Jurkat, Clone E6-1 (cell line): ENCODE data around the gene PPP3CA.
"Not testable (repeated sequence)": the region's sequence is repeated elsewhere in the genome, so short reads cannot be mapped to it uniquely, and the experiment has no call there.

ENCODE experiments used
- DNase-seq: peaks from one replicate; pipeline ENCODE4 v3.0.0-alpha.2; 2011; ENCODE audit warnings: low read depth, low spot score
- H3K4me3 ChIP-seq: 2 replicates; pipeline ENCODE4 v1.5.1; 2011; ENCODE audit warnings: mild to moderate bottlenecking, low read length, control low read depth, moderate library complexity

PPP3CA gene

GRCh38 chr4:101128898-101129297 is 218.4 kb downstream of the PPP3CA start:
- not testable (repeated sequence) for DNase-seq, H3K4me3 ChIP-seq

- no peak overlapping the region for H3K4me3 ChIP-seq
- no peak for DNase-seq
These were observed 218.9 kb downstream of the PPP3CA start for GRCh38 chr4:101128473-101128872.

- H3K4me3 ChIP-seq: no peak overlapping the region
- no peak for DNase-seq
These were observed 220.0 kb downstream of the PPP3CA start for GRCh38 chr4:101127176-101127790.

GRCh38 chr4:101126059-101126458 is 221.3 kb downstream of the PPP3CA start:
- DNase-seq: no peak
- H3K4me3 ChIP-seq: no peak overlapping the region

GRCh38 chr4:101125045-101125942 is 222.0 kb downstream of the PPP3CA start:
- DNase-seq: no peak
- no peak overlapping the region for H3K4me3 ChIP-seq

GRCh38 chr4:101123231-101123630 is 224.1 kb downstream of the PPP3CA start:
- no peak for DNase-seq
- H3K4me3 ChIP-seq: no peak overlapping the region

- DNase-seq: no peak
- H3K4me3 ChIP-seq: no peak overlapping the region
These were observed 225.3 kb downstream of the PPP3CA start for GRCh38 chr4:101122019-101122418.

GRCh38 chr4:101119141-101119540 is 228.2 kb downstream of the PPP3CA start:
- no peak overlapping the region for H3K4me3 ChIP-seq
- no peak for DNase-seq

- DNase-seq: no peak
- H3K4me3 ChIP-seq: no peak overlapping the region
These were observed 228.7 kb downstream of the PPP3CA start for GRCh38 chr4:101118617-101119016.

- H3K4me3 ChIP-seq: no peak overlapping the region
- DNase-seq: no peak
These were observed 231.4 kb downstream of the PPP3CA start for GRCh38 chr4:101115887-101116286.

GRCh38 chr4:101114936-101115372 is 232.4 kb downstream of the PPP3CA start:
- DNase-seq: no peak

GRCh38 chr4:101104312-101105052 is 242.8 kb downstream of the PPP3CA start:
- peak; percentile 7 for DNase-seq
- no peak overlapping the region for H3K4me3 ChIP-seq

More at GRCh38 chr4:101114936-101115372, 232.4 kb downstream of the PPP3CA start:
- no peak overlapping the region for H3K4me3 ChIP-seq

- H3K4me3 ChIP-seq: no peak overlapping the region
- DNase-seq: peak; percentile 50
These were observed 243.8 kb downstream of the PPP3CA start for GRCh38 chr4:101103381-101104142.

GRCh38 chr4:101102114-101102742 is 245.1 kb downstream of the PPP3CA start:
- no peak for DNase-seq
- no peak overlapping the region for H3K4me3 ChIP-seq

- no peak for DNase-seq
- H3K4me3 ChIP-seq: no peak overlapping the region
These were observed 246.3 kb downstream of the PPP3CA start for GRCh38 chr4:101101072-101101471.

GRCh38 chr4:101098666-101099400 is 248.5 kb downstream of the PPP3CA start:
- no peak overlapping the region for H3K4me3 ChIP-seq

GRCh38 chr4:101092609-101093008 is 254.7 kb downstream of the PPP3CA start:
- DNase-seq: not testable (repeated sequence)

More at GRCh38 chr4:101098666-101099400, 248.5 kb downstream of the PPP3CA start:
- DNase-seq: no peak

GRCh38 chr4:101089168-101089567 is 258.2 kb downstream of the PPP3CA start:
- DNase-seq: no peak
- H3K4me3 ChIP-seq: no peak overlapping the region

More at GRCh38 chr4:101092609-101093008, 254.7 kb downstream of the PPP3CA start:
- not testable (repeated sequence) for H3K4me3 ChIP-seq
